BLaER1 treated with 17β-estradiol and CSF1 and Interleukin-3, amounts not matched to agents 10 nM and 100 nM (cell line): ENCODE measurements around the gene FAM13A.

Experiments used
- H3K27ac ChIP-seq, 11 experiments: shearing (Covaris generic); formaldehyde crosslinking; 2 replicates each; pipeline ENCODE4 v1.8.1; 2022
- H3K27me3 ChIP-seq, 11 experiments: shearing (Covaris generic); formaldehyde crosslinking; 2 replicates each; pipeline ENCODE4 v1.8.1; 2022
- H3K36me3 ChIP-seq, 11 experiments: shearing (Covaris generic); formaldehyde crosslinking; 2 replicates each; pipeline ENCODE4 v1.8.1; 2022
- H3K4me1 ChIP-seq, 10 experiments: shearing (Covaris generic); formaldehyde crosslinking; 2 replicates each; pipeline ENCODE4 v1.8.1; 2022
- H3K4me2 ChIP-seq, 11 experiments: shearing (Covaris generic); formaldehyde crosslinking; 2 replicates each; pipeline ENCODE4 v1.8.1; 2022
- H3K4me3 ChIP-seq, 10 experiments: shearing (Covaris generic); formaldehyde crosslinking; 2 replicates each; pipeline ENCODE4 v1.8.1; 2022
- H3K9ac ChIP-seq, 11 experiments: shearing (Covaris generic); formaldehyde crosslinking; 2 replicates each; pipeline ENCODE4 v1.8.1; 2022
- H3K9me3 ChIP-seq, 11 experiments: shearing (Covaris generic); formaldehyde crosslinking; replicated peaks in 1 of 11; 2 replicates each; pipeline ENCODE4 v1.8.1; 2022
- H4K20me1 ChIP-seq, 11 experiments: shearing (Covaris generic); formaldehyde crosslinking; 2 replicates each; pipeline ENCODE4 v1.8.1; 2022
- Cebpa-rat ChIP-seq, 11 experiments: shearing (Covaris generic); IDR thresholded peaks; 2 replicates each; pipeline ENCODE4 v1.8.1; 2022

Gene FAM13A

DNA sequence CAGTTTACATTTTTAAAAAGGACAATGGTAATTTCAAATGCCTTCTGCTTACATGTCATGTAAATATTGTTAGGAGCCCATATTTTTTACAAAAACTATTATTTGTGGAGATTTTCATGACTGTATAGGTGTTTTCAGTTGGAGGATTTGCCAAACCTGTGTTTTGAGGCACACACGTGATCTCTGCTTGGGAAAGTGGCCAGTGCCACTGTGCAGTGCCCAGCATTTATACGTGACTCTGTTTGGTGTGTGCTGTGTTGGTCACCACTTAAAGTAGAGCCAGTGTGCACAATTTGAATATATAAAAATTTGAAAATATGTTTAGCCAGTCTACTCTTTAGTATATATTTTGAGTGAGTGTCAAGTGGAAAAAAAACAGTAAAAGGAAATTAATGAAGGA lies 332.6 kb downstream of the FAM13A start:
- Histone ChIP-seq H3K27ac (no peak overlapping the region), H3K4me1 (peaks cover 0 to 3% (median 0%) of the 10 kb centered on the region in 10 experiments; a peak in 2 of 20 replicates), H3K4me3 (no peak overlapping the region), H3K9ac (no peak overlapping the region), H4K20me1 (peaks cover 0 to 11% (median 0%) of the 10 kb centered on the region in 11 experiments; a peak in 4 of 22 replicates), H3K4me2 (no peak overlapping the region), H3K36me3 (peaks cover 15 to 95% (median 38%) of the 10 kb centered on the region in 11 experiments), H3K27me3 (no peaks in the 10 kb centered on the region), H3K9me3 (no peaks in the 10 kb centered on the region)
- TF ChIP-seq Cebpa-rat (IDR thresholded peaks at IDR 0.05): no peak

GRCh38 chr4:88722828-88723227 lies 334.2 kb downstream of the FAM13A start:
- no peak overlapping the region for H3K27ac ChIP-seq
- TF ChIP-seq Cebpa-rat (IDR thresholded peaks at IDR 0.05): no peak
- peaks cover 6 to 15% (median 12%) of the 10 kb centered on the region in 11 experiments for H3K9me3 ChIP-seq

DNA sequence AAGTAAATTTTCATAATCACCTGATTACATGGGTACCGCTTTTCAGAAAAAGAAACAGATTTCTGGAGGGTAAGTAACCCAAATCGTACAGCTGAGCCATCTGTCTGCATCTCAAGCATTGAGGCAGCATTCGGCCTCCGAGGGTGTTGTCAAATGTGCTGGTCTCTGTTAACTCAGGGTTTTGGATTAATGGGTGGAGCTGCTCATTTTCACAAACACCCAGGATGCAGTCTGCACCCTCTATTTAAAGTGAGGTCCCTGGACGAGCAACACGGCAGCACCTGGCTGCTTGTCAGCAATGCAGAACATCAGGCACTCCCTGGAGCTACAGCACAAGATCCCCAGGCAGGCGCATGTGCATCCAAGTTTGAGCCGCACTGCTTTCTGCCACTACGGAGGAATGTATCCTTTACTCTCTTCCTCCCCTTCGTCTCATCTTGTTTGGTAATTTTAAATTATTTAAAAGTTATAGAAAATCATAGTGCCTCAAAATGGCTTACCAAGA lies 334.7 kb downstream of the FAM13A start:
- H3K36me3 ChIP-seq: peaks cover 33 to 90% (median 43%) of the 10 kb centered on the region in 11 experiments
- peaks cover 0 to 7% (median 0%) of the 10 kb centered on the region in 11 experiments; a peak in 3 of 22 replicates for H4K20me1 ChIP-seq
- H3K27me3 ChIP-seq: no peaks in the 10 kb centered on the region
- H3K9ac ChIP-seq: no peak overlapping the region
- no peak overlapping the region for H3K27ac ChIP-seq
- no peak for TF ChIP-seq Cebpa-rat (IDR thresholded peaks at IDR 0.05)
- H3K4me3 ChIP-seq: no peak overlapping the region
- no peak overlapping the region for H3K4me2 ChIP-seq
- peaks cover 11 to 20% (median 17%) of the 10 kb centered on the region in 11 experiments for H3K9me3 ChIP-seq
- peaks cover 0 to 19% (median 3%) of the 10 kb centered on the region in 10 experiments; a peak in 9 of 20 replicates for H3K4me1 ChIP-seq

More at GRCh38 chr4:88722828-88723227, 334.2 kb downstream of the FAM13A start:
- Histone ChIP-seq H3K4me2 (no peak overlapping the region), H4K20me1 (peaks cover 0 to 9% (median 0%) of the 10 kb centered on the region in 11 experiments; a peak in 4 of 22 replicates), H3K36me3 (peaks cover 28 to 90% (median 43%) of the 10 kb centered on the region in 11 experiments), H3K9ac (no peak overlapping the region), H3K4me1 (peaks cover 0 to 18% (median 3%) of the 10 kb centered on the region in 10 experiments; a peak in 9 of 20 replicates), H3K27me3 (no peaks in the 10 kb centered on the region), H3K4me3 (no peak overlapping the region)

DNA sequence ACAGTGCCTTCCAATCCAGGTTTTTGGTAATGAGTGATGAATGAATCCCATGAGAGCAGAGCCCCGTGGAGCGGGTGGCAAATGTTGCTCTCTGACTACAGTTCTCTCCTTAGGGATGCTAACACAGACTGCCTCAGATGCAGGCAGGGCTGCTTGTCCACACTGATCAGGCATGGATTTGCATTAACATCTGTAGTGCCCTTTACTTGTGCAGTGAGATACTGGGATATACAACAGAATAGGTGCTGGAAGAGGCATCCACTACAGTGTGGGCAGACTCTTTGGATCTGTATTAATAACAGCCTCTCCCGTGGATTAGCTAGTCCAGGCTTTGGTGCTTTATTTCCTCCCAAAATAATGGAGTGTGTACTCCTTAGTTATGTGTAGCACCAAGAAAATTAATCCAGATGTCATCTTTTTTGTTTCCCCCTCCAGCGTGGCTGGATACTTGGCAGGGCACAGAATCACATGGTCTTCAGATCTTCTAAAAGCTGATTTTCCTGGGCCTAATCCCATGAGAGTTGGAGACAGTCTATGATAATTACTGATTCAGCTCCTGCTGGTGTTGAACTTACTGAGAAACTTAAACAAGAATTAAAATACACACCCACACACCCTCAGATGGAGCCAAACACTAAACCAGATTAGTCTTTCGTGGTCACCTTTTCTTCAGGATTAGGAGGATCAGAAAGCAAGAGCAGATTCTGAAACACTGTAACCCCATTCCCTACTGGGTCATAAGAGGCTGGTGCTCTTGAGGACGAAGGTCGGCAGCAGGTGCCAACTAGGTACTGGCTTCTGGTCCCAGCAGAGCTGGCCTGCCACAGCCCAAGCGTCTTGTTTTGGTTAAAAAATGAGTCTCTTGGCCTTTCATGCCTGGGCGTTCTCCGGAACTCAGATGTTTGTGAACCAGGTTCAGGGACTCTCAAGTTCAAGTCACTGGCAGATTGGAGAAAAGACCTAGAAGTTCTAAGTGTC lies 336.2 kb downstream of the FAM13A start:
- Histone ChIP-seq H3K4me1 (peaks cover 0 to 19% (median 3%) of the 10 kb centered on the region in 10 experiments; a peak in 9 of 20 replicates), H3K9ac (no peak overlapping the region), H3K36me3 (peaks cover 39 to 90% (median 54%) of the 10 kb centered on the region in 11 experiments), H3K9me3 (peaks cover 24 to 36% (median 31%) of the 10 kb centered on the region in 11 experiments), H4K20me1 (peaks cover 0 to 7% (median 0%) of the 10 kb centered on the region in 11 experiments; a peak in 3 of 22 replicates), H3K27ac (no peak overlapping the region), H3K27me3 (no peaks in the 10 kb centered on the region), H3K4me3 (no peak overlapping the region), H3K4me2 (no peak overlapping the region)
- TF ChIP-seq Cebpa-rat (IDR thresholded peaks at IDR 0.05): no peak

GRCh38 chr4:88719381-88719780 lies 337.6 kb downstream of the FAM13A start:
- Histone ChIP-seq H3K9ac (no peak overlapping the region), H3K27ac (peak overlapping the region in 2 of 11 experiments; percentile 35 to 57; a peak in 2 of 22 replicates), H3K27me3 (no peaks in the 10 kb centered on the region), H3K36me3 (peaks cover 39 to 83% (median 55%) of the 10 kb centered on the region in 11 experiments), H3K4me2 (peak overlapping the region in 5 of 11 experiments; percentile 51 to 77 (median 69); a peak in 9 of 22 replicates), H3K4me1 (peaks cover 0 to 19% (median 3%) of the 10 kb centered on the region in 10 experiments; a peak in 9 of 20 replicates), H3K4me3 (no peak overlapping the region), H3K9me3 (peaks cover 27 to 42% (median 33%) of the 10 kb centered on the region in 11 experiments), H4K20me1 (peaks cover 0 to 7% (median 0%) of the 10 kb centered on the region in 11 experiments; a peak in 1 of 22 replicates)
- TF ChIP-seq Cebpa-rat (IDR thresholded peaks at IDR 0.05): no peak

- no peaks in the 10 kb centered on the region for H3K27me3 ChIP-seq
- H3K9me3 ChIP-seq: peaks cover 27 to 42% (median 33%) of the 10 kb centered on the region in 11 experiments
- peaks cover 39 to 80% (median 53%) of the 10 kb centered on the region in 11 experiments for H3K36me3 ChIP-seq
- no peak overlapping the region for H3K27ac ChIP-seq
- H3K4me3 ChIP-seq: no peak overlapping the region
- H3K9ac ChIP-seq: no peak overlapping the region
- H3K4me2 ChIP-seq: peak overlapping the region in 2 of 11 experiments; percentile 69 to 77; a peak in 3 of 22 replicates
- H3K4me1 ChIP-seq: peaks cover 0 to 19% (median 3%) of the 10 kb centered on the region in 10 experiments; a peak in 9 of 20 replicates
- peaks cover 0 to 7% (median 0%) of the 10 kb centered on the region in 11 experiments; a peak in 1 of 22 replicates for H4K20me1 ChIP-seq
- no peak for TF ChIP-seq Cebpa-rat (IDR thresholded peaks at IDR 0.05)
These were observed 338.9 kb downstream of the FAM13A start for GRCh38 chr4:88718098-88718497.

GRCh38 chr4:88713782-88714181 lies 343.2 kb downstream of the FAM13A start:
- no peaks in the 10 kb centered on the region for H3K27me3 ChIP-seq
- H3K9me3 ChIP-seq: peaks cover 31 to 47% (median 36%) of the 10 kb centered on the region in 11 experiments
- H3K36me3 ChIP-seq: peaks cover 31 to 84% (median 40%) of the 10 kb centered on the region in 11 experiments
- TF ChIP-seq Cebpa-rat (IDR thresholded peaks at IDR 0.05): no peak
- H3K4me3 ChIP-seq: no peak overlapping the region
- no peak overlapping the region for H3K27ac ChIP-seq
- no peak overlapping the region for H3K9ac ChIP-seq
- H3K4me1 ChIP-seq: peaks cover 0 to 10% (median 0%) of the 10 kb centered on the region in 10 experiments; a peak in 6 of 20 replicates
- no peaks in the 10 kb centered on the region for H4K20me1 ChIP-seq
- H3K4me2 ChIP-seq: no peak overlapping the region

- peaks cover 31 to 82% (median 40%) of the 10 kb centered on the region in 11 experiments; a peak in 21 of 22 replicates for H3K36me3 ChIP-seq
- no peak overlapping the region for H3K27ac ChIP-seq
- no peak for TF ChIP-seq Cebpa-rat (IDR thresholded peaks at IDR 0.05)
- no peaks in the 10 kb centered on the region for H3K4me1 ChIP-seq
- peaks cover 0 to 11% (median 5%) of the 10 kb centered on the region in 11 experiments; a peak in 10 of 22 replicates for H3K9me3 ChIP-seq
- H4K20me1 ChIP-seq: no peaks in the 10 kb centered on the region
- H3K9ac ChIP-seq: no peak overlapping the region
- no peak overlapping the region for H3K4me3 ChIP-seq
- H3K27me3 ChIP-seq: no peaks in the 10 kb centered on the region
- no peak overlapping the region for H3K4me2 ChIP-seq
These were observed 347.0 kb downstream of the FAM13A start for GRCh38 chr4:88709989-88710388.
